HG02571 (cell line): Measurements from ENCODE around the gene CNOT9.

ENCODE experiments used
- ATAC-seq: cut with Tn5 transposase; IDR thresholded peaks from one replicate; pipeline ENCODE4 v1.9.1; 2021; ENCODE audit warnings: mild to moderate bottlenecking, moderate library complexity; ENCODE audit not compliant: unreplicated experiment

The CNOT9 gene

DNA sequence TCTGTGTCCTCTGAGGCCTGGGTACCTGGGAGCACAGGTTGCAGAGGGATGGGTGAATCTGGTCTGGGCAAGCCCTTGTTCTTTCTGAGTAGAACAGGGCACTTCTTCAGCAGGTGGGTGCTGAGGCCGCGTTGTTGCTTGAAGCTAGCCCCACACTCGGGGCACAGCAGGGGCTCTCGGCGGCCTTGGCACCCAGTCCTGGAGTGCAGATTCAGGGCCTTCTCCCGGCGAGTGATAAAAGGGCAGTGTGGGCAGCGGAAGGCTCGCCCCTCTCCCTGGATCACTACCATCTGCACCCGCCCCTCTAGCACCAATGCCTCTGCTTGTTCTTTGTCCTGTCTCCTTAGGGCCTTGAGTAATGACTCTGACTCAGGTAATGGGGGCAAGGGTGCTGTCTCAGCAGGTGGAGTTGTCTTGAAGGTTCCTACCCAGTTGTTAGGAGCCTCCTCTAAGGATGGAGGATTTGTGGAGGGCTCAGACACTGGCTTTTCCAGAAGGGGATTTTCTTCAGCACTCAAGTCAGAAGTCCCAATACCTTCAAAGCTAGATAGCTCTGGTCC is 75.2 kb downstream of the CNOT9 start:
- ATAC-seq = no peak

DNA sequence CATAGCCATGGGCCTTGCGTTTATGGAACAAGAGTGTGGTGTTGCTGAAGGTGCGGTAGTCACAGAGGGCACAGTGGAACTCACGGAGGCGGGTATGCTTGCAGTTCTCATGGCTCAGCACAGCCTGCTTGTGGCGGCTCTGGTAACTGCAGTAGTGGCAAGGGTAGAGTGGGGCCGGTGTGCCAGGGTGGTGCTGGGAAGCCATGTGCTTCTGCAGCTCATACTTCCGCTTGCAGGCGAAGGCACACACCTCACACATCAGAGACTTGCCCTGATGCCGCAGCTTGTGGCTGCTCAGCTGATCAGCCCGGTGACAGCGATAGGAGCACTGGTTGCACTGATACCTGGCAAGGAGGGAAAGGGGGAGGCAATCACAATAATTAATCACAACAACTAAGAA is 76.1 kb downstream of the CNOT9 start:
- no peak for ATAC-seq

DNA sequence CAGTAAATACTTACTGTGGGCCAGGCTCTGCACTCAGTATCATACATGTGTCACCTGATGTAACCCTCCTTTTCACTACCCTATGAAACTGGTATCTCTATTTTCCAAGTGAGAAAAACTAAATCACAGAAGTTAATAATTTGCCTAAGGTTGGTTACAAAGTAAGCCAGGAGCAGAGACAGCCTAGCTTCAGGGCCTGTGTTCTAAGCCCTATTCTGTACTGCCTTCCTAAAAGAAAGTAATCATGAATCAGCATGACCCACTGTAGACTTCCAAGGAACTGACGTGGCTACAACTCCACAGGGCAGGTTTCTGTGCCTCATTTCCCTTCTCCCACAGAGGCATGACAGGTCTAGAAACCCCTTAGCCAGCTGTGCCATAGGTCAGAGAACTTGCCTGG is 76.5 kb downstream of the CNOT9 start:
- no peak for ATAC-seq
